Activated naive CD4-positive, alpha-beta T cell treated with anti-CD3 and anti-CD28 coated beads, Interleukin-2, amount 50 U/mL, for 72 hours (primary cell): ENCODE results near the gene SLPI. TPM values are rescaled to one million over a fixed set of nuclear protein-coding genes. Genes with fewer than 3 reads are reported as not detected.

Experiments used
- ATAC-seq, 2 donors: fragments of 150-1000 bp; cut with Tn5 transposase; 2 replicates each; pipeline ENCODE4 v1.10.0; 2021; ENCODE audit warnings: mild to moderate bottlenecking in 2 of 2, moderate library complexity in 2 of 2
- DNase-seq, 2 donors: peaks; one replicate each; pipeline ENCODE4 v3.0.0; 2021 to 2022; ENCODE audit warnings: low spot score in 2 of 2
- H3K27ac Mint-ChIP-seq, 2 donors: one replicate each; pipeline ENCODE4 v1.8.0; 2022; ENCODE audit warnings: mild to moderate bottlenecking in 2 of 2, mixed read lengths in 2 of 2
- H3K36me3 Mint-ChIP-seq, 2 donors: one replicate each; pipeline ENCODE4 v1.8.0; 2022; ENCODE audit warnings: mixed read lengths in 2 of 2
- H3K9me3 Mint-ChIP-seq, 2 donors: one replicate each; pipeline ENCODE4 v1.8.0; 2022; ENCODE audit warnings: mixed read lengths in 2 of 2
- total RNA-seq, 2 donors: library from RNA; stranded (reverse); gene quantifications; one replicate each; pipeline ENCODE4 v1.2.3, GENCODE V29; 2022

The SLPI gene
- total RNA-seq, 2 donors from 2014 or later = not detected

DNA sequence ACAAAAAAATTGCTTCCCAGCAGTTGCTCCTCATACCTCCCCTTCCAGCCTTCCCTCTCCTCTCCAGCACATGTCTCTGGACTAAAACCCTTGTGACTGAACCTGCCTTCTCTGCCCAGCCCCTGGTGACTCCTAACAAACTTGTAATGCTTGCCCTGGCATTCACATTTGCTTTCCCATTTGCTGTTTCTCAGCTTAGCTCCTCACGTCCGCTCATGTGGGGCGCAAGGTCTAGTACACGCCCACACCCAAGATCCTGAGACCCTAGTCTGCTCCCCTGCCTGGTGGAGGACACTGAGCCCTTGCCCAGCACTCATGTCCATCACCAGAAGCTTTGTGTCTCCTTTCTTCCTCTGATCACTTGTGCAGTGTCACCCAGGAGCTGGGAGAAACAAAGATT lies 34.0 kb upstream of the SLPI start:
- Mint-ChIP-seq H3K36me3 (no peaks in the 10 kb centered on the region), H3K9me3 (no peaks in the 10 kb centered on the region), H3K27ac (no peak overlapping the region)
- ATAC-seq = no peak
- no peak for DNase-seq

GRCh38 chr20:45283551-45284057 lies 29.2 kb upstream of the SLPI start:
- Mint-ChIP-seq H3K27ac (no peak overlapping the region), H3K36me3 (no peaks in the 10 kb centered on the region), H3K9me3 (no peaks in the 10 kb centered on the region)
- ATAC-seq = no peak
- no peak for DNase-seq

DNA sequence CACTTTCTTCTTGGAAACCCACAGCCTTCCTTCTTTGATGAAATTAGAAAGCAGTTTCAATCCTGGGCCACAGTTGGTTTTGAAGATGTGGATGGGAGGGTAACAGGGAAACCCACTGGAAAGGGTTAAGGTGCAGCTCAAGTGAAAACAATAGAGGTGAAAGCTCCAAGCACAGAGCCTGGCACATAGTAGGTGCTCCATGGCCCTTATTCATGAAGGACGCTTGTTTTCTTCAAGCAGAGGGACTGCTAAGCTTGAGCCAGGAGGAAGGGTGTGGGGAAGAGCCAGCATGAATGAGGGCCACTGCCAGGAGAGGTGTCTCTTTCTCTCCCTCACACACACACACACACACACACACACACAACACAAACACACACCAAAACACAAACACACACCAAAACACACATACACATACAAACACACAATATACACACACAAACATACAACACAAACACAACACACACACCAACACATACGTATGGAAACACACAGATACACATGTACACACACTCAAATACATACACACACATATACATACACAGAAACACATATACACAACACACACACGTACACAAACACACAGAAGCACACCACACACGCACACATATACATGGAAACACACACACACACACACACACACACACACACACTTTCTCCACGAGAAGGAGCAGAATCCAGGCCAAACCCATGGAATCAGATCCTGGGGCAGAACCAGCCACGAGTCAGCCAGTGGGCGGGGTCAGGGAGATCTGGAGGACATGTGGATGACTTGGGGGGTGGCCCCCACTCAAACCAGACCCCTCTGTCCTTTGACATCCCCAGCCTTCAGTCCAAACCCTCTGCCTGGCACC lies 28.6 kb upstream of the SLPI start:
- ATAC-seq (no peak), DNase-seq (no peak)
- Mint-ChIP-seq H3K9me3 (no peaks in the 10 kb centered on the region), H3K27ac (no peak overlapping the region), H3K36me3 (no peaks in the 10 kb centered on the region)

GRCh38 chr20:45279992-45280391 lies 25.6 kb upstream of the SLPI start:
- ATAC-seq (no peak), DNase-seq (no peak)
- no peaks in the 10 kb centered on the region for H3K36me3 Mint-ChIP-seq
- no peaks in the 10 kb centered on the region for H3K9me3 Mint-ChIP-seq
- no peak overlapping the region for H3K27ac Mint-ChIP-seq

- Mint-ChIP-seq H3K27ac (no peak overlapping the region), H3K9me3 (no peaks in the 10 kb centered on the region), H3K36me3 (no peaks in the 10 kb centered on the region)
- no peak for ATAC-seq
- DNase-seq = no peak
These were observed 21.0 kb upstream of the SLPI start for GRCh38 chr20:45275338-45275737.

DNA sequence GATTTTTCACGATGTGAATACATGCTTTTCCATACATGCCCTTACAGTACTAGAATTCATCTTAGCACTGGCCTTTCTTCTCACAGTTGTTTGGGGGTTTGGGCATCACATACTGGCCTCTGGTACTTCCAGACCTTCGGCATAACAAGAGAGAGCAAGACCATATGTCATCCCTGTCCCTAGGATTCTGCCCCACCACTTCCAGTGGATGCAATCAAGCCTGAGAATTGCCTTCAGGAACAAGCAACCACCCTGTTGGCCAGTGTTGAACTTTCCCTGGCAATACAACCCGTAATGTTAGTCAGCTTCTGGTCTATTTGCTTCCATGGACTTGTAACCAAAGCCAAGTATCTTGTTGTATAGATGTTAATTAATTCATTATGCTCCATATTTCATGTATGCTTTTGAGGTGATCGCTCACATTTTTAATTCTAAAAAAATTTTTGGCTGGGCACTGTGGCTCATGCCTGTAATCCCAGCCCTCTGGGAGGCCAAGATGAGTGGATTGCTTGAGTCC lies 15.4 kb upstream of the SLPI start:
- no peaks in the 10 kb centered on the region for H3K36me3 Mint-ChIP-seq
- no peak overlapping the region for H3K27ac Mint-ChIP-seq

DNA sequence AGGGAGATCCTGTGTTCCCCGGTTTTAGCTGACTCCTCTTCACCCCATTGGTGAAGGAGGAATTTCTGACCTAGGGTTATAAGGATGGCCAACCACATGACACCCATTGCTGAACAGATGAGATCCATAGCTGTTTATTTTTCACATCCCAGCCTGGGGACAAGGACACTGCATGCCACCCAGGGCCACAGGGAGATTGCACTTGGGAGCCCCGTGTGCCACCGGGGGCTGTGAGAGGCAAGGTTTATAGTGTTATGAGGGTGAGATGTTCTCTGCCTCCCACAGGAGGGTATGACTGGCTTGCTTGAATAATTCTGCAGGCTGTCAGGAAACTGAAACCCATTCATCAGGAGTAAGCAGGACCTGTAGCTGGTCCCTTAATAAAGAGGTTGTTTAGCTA lies 14.7 kb upstream of the SLPI start:
- Mint-ChIP-seq H3K9me3 (no peaks in the 10 kb centered on the region), H3K27ac (no peak overlapping the region), H3K36me3 (no peaks in the 10 kb centered on the region)
- DNase-seq = no peak
- ATAC-seq = no peak

More for the DNA sequence above, 15.4 kb upstream of the SLPI start:
- H3K9me3 Mint-ChIP-seq = no peaks in the 10 kb centered on the region
- DNase-seq (no peak), ATAC-seq (no peak)

DNA sequence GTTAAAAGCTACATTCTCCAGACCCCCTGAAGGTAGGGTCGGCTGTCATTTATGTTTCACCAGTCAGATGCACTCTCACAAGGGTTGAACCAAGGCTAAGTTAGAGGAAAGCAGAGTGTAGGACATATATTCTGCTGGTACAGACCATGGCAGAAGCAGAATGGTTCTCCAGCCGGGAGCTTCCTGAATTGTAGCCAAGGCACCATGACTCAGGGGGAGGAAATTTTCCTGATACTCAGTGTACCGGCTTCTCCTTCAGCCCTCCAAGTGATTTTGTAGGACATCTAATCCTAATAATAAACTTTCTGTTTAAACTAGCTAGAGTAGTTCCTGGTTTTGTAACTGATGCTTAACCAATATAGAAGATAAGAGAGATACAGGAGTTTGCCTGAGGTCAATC lies 14.2 kb upstream of the SLPI start:
- Mint-ChIP-seq H3K36me3 (no peaks in the 10 kb centered on the region), H3K27ac (no peak overlapping the region), H3K9me3 (no peaks in the 10 kb centered on the region)
- DNase-seq = no peak
- ATAC-seq = no peak

GRCh38 chr20:45266977-45267376 lies 12.6 kb upstream of the SLPI start:
- H3K27ac Mint-ChIP-seq = no peak overlapping the region
- ATAC-seq (no peak), DNase-seq (no peak)
- H3K9me3 Mint-ChIP-seq = no peaks in the 10 kb centered on the region
- no peaks in the 10 kb centered on the region for H3K36me3 Mint-ChIP-seq

DNA sequence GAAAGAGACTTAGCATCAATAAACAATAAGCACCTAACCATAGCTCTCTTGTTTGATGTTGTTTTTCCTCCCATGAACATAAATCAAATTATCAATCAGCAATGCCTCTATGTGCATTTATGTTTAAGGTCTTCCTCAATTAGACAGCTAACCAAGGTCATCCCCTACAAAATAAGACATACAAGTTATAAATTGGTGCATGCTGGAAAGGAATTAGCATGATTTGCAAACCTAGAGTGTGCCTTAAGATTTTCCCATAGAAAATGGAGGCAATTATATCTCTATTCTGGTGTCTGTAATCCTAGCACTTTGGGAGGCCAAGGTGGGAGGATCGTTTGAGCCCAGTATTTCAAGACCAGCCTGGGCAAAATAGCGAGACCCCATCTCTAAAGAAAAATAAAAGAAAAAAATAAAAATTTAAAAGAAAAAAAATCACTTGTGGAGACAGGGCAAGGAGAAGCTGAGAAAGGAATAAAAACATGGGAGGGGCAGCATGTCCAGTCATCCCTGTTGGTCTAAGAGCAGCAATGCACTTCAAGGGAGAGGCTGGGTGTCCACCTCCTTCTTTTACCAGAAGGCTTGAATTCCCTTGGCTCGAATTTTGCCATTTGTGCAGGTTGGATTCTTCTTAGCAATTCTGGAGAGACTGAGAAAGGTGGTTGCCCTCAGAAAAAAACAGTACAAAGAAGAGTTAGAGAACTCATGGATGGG lies 9.3 kb upstream of the SLPI start:
- no peak overlapping the region for H3K27ac Mint-ChIP-seq
- DNase-seq (no peak), ATAC-seq (no peak)
- no peaks in the 10 kb centered on the region for H3K9me3 Mint-ChIP-seq
- H3K36me3 Mint-ChIP-seq = no peaks in the 10 kb centered on the region

GRCh38 chr20:45258664-45259063 lies 4.3 kb upstream of the SLPI start:
- ATAC-seq = no peak
- Mint-ChIP-seq H3K36me3 (no peaks in the 10 kb centered on the region), H3K27ac (no peak overlapping the region), H3K9me3 (no peaks in the 10 kb centered on the region)
- no peak for DNase-seq

- H3K36me3 Mint-ChIP-seq = no peaks in the 10 kb centered on the region
- no peaks in the 10 kb centered on the region for H3K9me3 Mint-ChIP-seq
- DNase-seq (no peak), ATAC-seq (no peak)
- no peak overlapping the region for H3K27ac Mint-ChIP-seq
These were observed 3.9 kb upstream of the SLPI start for GRCh38 chr20:45258259-45258658.

DNA sequence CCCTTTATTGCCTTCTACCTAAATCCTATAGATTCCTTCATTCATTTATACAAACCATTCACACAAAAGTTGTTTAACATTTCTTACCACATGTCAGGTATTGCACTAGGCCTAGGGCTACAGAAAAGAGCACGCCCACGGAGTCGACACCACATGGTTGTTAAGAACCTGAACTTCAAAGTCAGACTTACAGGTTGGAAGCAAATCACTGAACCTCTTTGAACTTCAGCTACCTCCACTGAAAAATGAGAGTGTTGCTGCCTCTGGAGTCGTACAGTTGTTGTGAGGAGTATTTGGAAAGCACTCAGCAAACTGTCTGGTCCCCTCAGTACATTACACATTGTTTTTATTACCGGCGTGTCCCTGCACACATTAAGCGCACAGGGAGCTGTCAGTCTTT lies 3.3 kb upstream of the SLPI start:
- no peaks in the 10 kb centered on the region for H3K9me3 Mint-ChIP-seq

GRCh38 chr20:45257161-45257560 lies 2.8 kb upstream of the SLPI start:
- H3K36me3 Mint-ChIP-seq = no peaks in the 10 kb centered on the region
- DNase-seq = no peak
- no peak for ATAC-seq
- H3K27ac Mint-ChIP-seq = no peak overlapping the region
- no peaks in the 10 kb centered on the region for H3K9me3 Mint-ChIP-seq

More for the DNA sequence above, 3.3 kb upstream of the SLPI start:
- Mint-ChIP-seq H3K36me3 (no peaks in the 10 kb centered on the region), H3K27ac (no peak overlapping the region)
- no peak for ATAC-seq
- DNase-seq = no peak

DNA sequence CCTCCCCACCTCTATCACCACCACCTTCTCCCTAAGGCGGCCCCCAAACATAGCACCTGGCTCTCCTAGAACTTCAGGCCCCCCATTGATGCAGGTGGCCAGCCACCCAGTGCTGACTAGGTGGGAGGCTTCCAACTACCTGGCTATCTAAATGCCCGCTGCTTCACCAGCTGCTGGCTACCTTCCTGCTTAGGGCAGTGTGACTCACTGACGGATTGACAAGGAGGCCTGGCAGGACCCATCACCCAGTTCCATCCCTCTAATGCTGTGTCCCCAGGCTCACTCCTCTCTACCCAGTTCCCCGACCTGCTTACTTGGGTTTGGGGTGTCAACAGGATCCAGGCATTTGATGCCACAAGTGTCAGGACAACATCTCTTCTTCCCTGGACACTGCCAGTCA lies 1.1 kb downstream of the SLPI start:
- Mint-ChIP-seq H3K9me3 (no peaks in the 10 kb centered on the region), H3K36me3 (no peaks in the 10 kb centered on the region), H3K27ac (no peak overlapping the region)
- no peak for DNase-seq
- no peak for ATAC-seq

DNA sequence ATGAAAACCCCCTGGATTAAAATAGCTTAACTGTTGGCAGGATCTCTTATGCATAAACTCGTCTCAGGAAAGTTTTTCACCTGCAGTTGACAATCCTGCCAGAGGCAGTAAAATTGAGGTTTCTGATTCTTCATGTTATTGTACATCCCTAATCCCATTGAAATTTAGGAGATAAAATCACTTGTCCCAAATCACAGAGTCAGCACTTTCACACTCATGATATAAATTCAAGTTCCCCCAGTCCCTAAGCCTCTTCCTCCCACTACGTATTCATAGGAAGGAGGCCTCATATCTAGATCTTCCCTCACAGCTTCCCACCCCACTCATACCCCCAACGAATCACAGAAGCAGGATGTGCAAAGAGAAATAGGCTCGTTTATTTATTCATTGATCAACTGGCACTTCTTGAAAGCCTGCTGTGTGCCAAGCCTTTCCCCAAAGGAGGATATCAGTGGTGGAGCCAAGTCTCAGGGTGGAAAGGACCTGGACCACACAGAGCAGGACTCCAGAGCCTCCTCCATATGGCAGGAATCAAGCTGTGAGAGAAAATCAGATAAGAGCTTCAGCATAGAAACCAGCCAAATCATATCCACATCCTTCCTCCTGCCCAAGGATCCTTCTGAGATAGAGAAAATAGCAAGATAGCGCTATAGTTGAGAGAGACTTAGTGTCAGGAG lies 2.3 kb downstream of the SLPI start:
- DNase-seq (no peak), ATAC-seq (no peak)
- no peaks in the 10 kb centered on the region for H3K9me3 Mint-ChIP-seq
- no peak overlapping the region for H3K27ac Mint-ChIP-seq
- H3K36me3 Mint-ChIP-seq = no peaks in the 10 kb centered on the region

GRCh38 chr20:45248609-45249008 lies 5.8 kb downstream of the SLPI start:
- ATAC-seq = no peak
- DNase-seq = no peak
- Mint-ChIP-seq H3K36me3 (no peaks in the 10 kb centered on the region), H3K9me3 (no peaks in the 10 kb centered on the region), H3K27ac (no peak overlapping the region)
